ENCODE data around the gene PDE4B. TPM values are rescaled to one million over a fixed set of nuclear protein-coding genes. Genes with fewer than 3 reads are reported as not detected.

Gene PDE4B
- polyA plus RNA-seq, 1 donor (not counting 4 experiments of a cell fraction or from before 2014, with no cell fraction given) = 0.29 TPM

GRCh38 chr1:65896721-65897120, 104.0 kb downstream of the PDE4B start:
- H3K4me3 ChIP-seq (ENCODE audit: control insufficient read depth in 2 of 3, extremely low read depth in 1 of 3, insufficient read depth in 2 of 3, low read depth in 1 of 3, low read length in 3 of 3) = no peak overlapping the region
- H3K27me3 ChIP-seq (ENCODE audit: control insufficient read depth, extremely low read depth, insufficient read depth, low read length) = no peaks in the 10 kb centered on the region
- H3K79me2 ChIP-seq (ENCODE audit: control insufficient read depth, insufficient read depth, low read length) = no peaks in the 10 kb centered on the region
- FAIRE-seq = no peak
- no peaks in the 10 kb centered on the region for H3K9me3 ChIP-seq (ENCODE audit: control insufficient read depth, low read depth, low read length)
- H4K20me1 ChIP-seq (ENCODE audit: control insufficient read depth, extremely low read depth, insufficient read depth, low read length) = no peaks in the 10 kb centered on the region
- no peak overlapping the region for H2AFZ ChIP-seq (ENCODE audit: control insufficient read depth, low read length)
- no peak for DNase-seq (ENCODE audit: low read depth, low spot score)
- H3K4me1 ChIP-seq (ENCODE audit: control insufficient read depth, extremely low read depth, insufficient read depth, low read length) = no peaks in the 10 kb centered on the region
- H3K27ac ChIP-seq (ENCODE audit: control insufficient read depth, insufficient read depth, low read length) = no peak overlapping the region
- no peaks in the 10 kb centered on the region for H3K9me1 ChIP-seq (ENCODE audit: control insufficient read depth, extremely low read depth, insufficient read depth, low read length)
- H3K36me3 ChIP-seq (ENCODE audit: control insufficient read depth in 2 of 2, extremely low read depth in 1 of 2, insufficient read depth in 2 of 2, low read length in 2 of 2) = no peaks in the 10 kb centered on the region
- dilution Hi-C loops (cut with MboI; ENCODE audit: extremely low pct_ligation_motif_present, low sequenced_read_pairs) = no loop called here
- TF ChIP-seq EZH2 (IDR thresholded peaks at IDR 0.05; ENCODE audit: low read length) = no peak
- H3K4me2 ChIP-seq (ENCODE audit: control insufficient read depth, extremely low read depth, insufficient read depth, low read depth, low read length) = no peak overlapping the region
- no peak overlapping the region for H3K9ac ChIP-seq (ENCODE audit: control insufficient read depth, extremely low read depth, insufficient read depth, low read length)

GRCh38 chr1:65897485-65897884, 104.8 kb downstream of the PDE4B start:
- dilution Hi-C loops (cut with MboI; ENCODE audit: extremely low pct_ligation_motif_present, low sequenced_read_pairs) = no loop called here
- Histone ChIP-seq H3K79me2 (ENCODE audit: control insufficient read depth, insufficient read depth, low read length) (no peaks in the 10 kb centered on the region), H3K9me3 (ENCODE audit: control insufficient read depth, low read depth, low read length) (no peaks in the 10 kb centered on the region), H3K4me2 (ENCODE audit: control insufficient read depth, extremely low read depth, insufficient read depth, low read depth, low read length) (no peak overlapping the region), H3K9me1 (ENCODE audit: control insufficient read depth, extremely low read depth, insufficient read depth, low read length) (no peaks in the 10 kb centered on the region), H3K4me1 (ENCODE audit: control insufficient read depth, extremely low read depth, insufficient read depth, low read length) (no peaks in the 10 kb centered on the region), H3K27me3 (ENCODE audit: control insufficient read depth, extremely low read depth, insufficient read depth, low read length) (no peaks in the 10 kb centered on the region), H3K36me3 (ENCODE audit: control insufficient read depth in 2 of 2, extremely low read depth in 1 of 2, insufficient read depth in 2 of 2, low read length in 2 of 2) (no peaks in the 10 kb centered on the region), H4K20me1 (ENCODE audit: control insufficient read depth, extremely low read depth, insufficient read depth, low read length) (no peaks in the 10 kb centered on the region), H3K9ac (ENCODE audit: control insufficient read depth, extremely low read depth, insufficient read depth, low read length) (no peak overlapping the region), H2AFZ (ENCODE audit: control insufficient read depth, low read length) (no peak overlapping the region), H3K4me3 (ENCODE audit: control insufficient read depth in 2 of 3, extremely low read depth in 1 of 3, insufficient read depth in 2 of 3, low read depth in 1 of 3, low read length in 3 of 3) (no peak overlapping the region), H3K27ac (ENCODE audit: control insufficient read depth, insufficient read depth, low read length) (no peak overlapping the region)
- FAIRE-seq (no peak), DNase-seq (ENCODE audit: low read depth, low spot score) (no peak)
- TF ChIP-seq EZH2 (IDR thresholded peaks at IDR 0.05; ENCODE audit: low read length) (no peak), CTCF (optimal IDR thresholded peaks at IDR 0.05 in 1 of 3, IDR thresholded peaks at IDR 0.05 in 1 of 3, conservative IDR thresholded peaks at IDR 0.05 in 1 of 3; ENCODE audit: extremely low read depth in 1 of 3, insufficient read depth in 2 of 3, low read length in 3 of 3) (no peak)

GRCh38 chr1:65904681-65905083, 112.0 kb downstream of the PDE4B start:
- Histone ChIP-seq H3K4me1 (ENCODE audit: control insufficient read depth, extremely low read depth, insufficient read depth, low read length) (no peaks in the 10 kb centered on the region), H3K9me1 (ENCODE audit: control insufficient read depth, extremely low read depth, insufficient read depth, low read length) (no peaks in the 10 kb centered on the region), H3K27ac (ENCODE audit: control insufficient read depth, insufficient read depth, low read length) (no peak overlapping the region), H3K9me3 (ENCODE audit: control insufficient read depth, low read depth, low read length) (no peaks in the 10 kb centered on the region), H3K4me2 (ENCODE audit: control insufficient read depth, extremely low read depth, insufficient read depth, low read depth, low read length) (no peak overlapping the region), H2AFZ (ENCODE audit: control insufficient read depth, low read length) (no peak overlapping the region), H4K20me1 (ENCODE audit: control insufficient read depth, extremely low read depth, insufficient read depth, low read length) (no peaks in the 10 kb centered on the region), H3K79me2 (ENCODE audit: control insufficient read depth, insufficient read depth, low read length) (no peaks in the 10 kb centered on the region), H3K4me3 (ENCODE audit: control insufficient read depth in 2 of 3, extremely low read depth in 1 of 3, insufficient read depth in 2 of 3, low read depth in 1 of 3, low read length in 3 of 3) (no peak overlapping the region), H3K9ac (ENCODE audit: control insufficient read depth, extremely low read depth, insufficient read depth, low read length) (no peak overlapping the region), H3K27me3 (ENCODE audit: control insufficient read depth, extremely low read depth, insufficient read depth, low read length) (no peaks in the 10 kb centered on the region), H3K36me3 (ENCODE audit: control insufficient read depth in 2 of 2, extremely low read depth in 1 of 2, insufficient read depth in 2 of 2, low read length in 2 of 2) (no peaks in the 10 kb centered on the region)
- dilution Hi-C loops (cut with MboI; ENCODE audit: extremely low pct_ligation_motif_present, low sequenced_read_pairs) = no loop called here
- no peak for FAIRE-seq
- TF ChIP-seq EZH2 (IDR thresholded peaks at IDR 0.05; ENCODE audit: low read length) (no peak), CTCF (optimal IDR thresholded peaks at IDR 0.05 in 1 of 3, IDR thresholded peaks at IDR 0.05 in 1 of 3, conservative IDR thresholded peaks at IDR 0.05 in 1 of 3; ENCODE audit: extremely low read depth in 1 of 3, insufficient read depth in 2 of 3, low read length in 3 of 3) (no peak)
- no peak for DNase-seq (ENCODE audit: low read depth, low spot score)

All from keratinocyte (primary cell).